Stimulated activated naive CD4-positive, alpha-beta T cell (primary cell): ENCODE measurements around the gene HADHA.

Experiments used
- DNase-seq, 6 experiments: peaks; one replicate each; lab custom pipeline; 2025; lab: John Stamatoyannopoulos, UW

Gene HADHA

DNA sequence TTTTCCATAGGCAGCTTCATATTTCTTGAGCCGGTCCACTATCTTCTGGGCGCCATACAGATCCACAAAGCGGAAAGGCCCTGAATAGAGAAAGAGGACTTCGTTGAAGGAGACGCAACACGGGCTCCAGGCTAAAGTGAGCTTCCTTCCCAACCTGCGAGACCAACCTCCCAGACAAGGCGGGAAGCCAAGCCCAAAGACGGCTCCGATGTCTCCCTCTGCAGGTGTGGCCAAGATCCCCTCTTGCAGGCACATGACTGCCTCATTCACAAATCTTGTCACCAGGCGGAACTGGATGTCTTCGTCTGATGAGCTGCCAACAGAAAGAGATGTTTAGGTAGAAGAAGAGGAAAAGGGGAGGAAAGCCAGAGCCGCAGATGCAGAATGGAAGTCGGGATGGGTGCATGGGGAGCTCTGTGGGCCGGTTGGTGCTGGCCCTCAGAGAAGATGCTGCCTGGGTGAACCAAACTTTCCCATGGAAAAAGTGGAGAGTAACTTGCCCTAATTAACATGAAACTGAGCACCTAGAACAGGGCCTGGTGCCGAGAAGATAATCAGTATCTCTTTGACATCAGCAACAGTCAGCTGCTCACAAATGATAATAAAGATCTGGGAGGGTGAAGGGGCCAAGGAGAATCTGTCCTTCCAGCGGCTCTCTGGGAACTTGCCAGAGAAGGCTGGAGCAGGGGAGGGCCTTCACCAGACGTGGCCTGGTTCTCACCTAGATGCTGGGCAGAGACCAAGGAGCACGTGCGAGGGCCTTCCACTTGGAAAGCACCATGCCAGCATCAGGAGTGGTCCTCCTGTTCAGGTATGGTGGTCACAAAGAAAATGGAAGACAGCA, 52.9 kb downstream of the HADHA start:
- no peak for DNase-seq

DNA sequence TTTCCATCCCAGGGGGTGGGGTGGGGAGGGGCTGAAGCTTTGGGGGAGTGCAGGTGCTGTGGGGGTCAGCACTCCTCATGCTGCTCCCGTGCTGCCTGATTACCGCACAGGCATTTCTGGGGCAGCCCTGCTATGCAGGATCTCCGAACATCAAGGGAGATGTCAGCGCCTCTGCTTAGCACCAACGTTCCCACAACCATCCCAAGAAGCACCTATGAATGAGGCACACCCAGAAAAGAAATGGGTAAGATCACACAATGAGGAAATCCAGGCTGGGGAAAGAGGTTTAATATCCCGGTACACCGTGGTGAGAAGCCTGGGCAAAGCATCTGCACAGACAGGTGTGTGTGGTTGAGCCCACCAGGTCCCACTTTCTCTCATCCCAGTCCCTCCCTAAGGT, 54.1 kb downstream of the HADHA start:
- no peak for DNase-seq

DNA sequence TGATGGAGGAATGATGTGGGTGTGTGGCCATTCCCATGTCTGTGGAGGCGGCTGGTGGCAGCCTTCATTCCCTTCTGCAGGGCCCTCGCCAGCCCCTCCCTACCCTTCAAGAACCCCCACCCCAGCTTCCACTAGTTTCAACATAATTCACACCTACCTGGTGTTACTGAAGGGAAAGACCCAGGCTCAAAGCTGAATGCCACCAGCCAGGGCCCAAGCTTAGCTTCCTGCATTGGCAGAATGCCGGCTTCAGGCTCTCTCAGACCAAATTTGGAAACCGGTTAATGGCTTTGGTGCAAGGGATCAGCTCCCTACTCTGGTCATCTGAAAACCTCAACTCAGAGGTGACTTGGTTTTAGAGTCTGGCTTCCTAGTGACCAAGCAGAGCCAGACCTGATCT, 54.7 kb downstream of the HADHA start:
- no peak for DNase-seq

DNA sequence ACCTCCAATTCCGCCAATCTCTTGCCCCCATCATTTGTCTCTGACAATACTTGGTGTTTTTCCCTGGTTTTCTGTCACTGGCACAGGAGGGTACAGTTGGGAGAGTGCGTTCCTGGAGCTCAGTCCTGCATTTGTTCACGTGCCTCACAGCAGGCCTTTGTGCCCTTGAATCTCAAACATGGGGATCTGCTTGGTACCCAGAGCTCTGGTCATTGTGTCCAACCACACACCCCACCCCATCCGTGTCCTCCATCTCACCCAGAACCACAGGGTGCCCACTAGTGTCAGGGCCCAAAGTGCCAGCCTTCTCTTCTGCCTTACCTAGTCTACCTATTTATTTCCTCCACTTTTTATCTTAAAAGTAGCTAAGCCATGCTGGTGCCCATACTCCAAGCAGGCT, 55.3 kb downstream of the HADHA start:
- no peak for DNase-seq

DNA sequence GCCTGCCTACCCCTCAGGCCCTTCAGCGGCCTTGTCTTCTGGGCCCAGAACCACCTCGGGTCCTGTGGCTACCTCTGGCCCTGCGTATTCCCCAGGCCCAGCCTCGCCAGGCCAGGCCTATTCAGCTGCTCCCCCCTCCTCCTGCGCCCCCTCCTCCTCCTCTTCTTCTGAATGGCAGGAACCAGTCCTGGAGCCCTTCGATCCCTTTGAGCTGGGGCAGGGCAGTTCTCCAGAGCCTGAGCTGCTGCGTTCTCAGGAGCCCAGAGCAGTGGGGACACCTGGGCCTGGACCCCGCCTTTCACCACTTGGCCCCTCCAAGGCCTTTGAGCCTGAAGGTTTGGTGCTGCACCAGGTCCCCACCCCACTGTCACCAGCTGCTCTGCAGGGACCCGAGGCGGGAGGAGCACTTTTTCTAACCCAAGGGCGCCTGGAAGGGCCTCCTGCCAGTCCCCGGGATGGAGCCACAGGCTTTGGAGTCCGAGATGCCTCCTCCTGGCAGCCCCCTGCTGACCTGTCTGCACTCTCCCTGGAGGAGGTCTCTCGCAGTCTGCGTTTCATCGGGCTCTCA, 56.8 kb downstream of the HADHA start:
- DNase-seq, result no peak

DNA sequence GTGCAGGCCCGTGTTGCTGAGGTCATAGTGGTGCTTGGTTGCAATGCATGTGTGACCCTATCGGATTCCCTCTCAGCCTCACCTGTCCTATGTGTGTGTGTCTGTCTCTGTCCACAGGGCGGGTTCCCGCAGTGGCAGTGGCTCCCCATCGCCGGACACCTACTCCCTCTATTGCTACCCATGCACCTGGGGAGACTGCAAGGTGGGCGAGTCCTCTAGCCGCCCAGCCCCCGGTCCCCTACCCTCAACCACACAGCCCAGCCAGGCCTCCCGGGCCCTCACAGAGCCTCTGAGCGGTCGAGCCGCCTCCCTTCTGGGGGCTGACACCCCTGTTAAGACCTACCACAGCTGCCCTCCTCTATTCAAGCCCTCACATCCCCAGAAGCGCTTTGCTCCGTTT, 57.3 kb downstream of the HADHA start:
- no peak for DNase-seq

DNA sequence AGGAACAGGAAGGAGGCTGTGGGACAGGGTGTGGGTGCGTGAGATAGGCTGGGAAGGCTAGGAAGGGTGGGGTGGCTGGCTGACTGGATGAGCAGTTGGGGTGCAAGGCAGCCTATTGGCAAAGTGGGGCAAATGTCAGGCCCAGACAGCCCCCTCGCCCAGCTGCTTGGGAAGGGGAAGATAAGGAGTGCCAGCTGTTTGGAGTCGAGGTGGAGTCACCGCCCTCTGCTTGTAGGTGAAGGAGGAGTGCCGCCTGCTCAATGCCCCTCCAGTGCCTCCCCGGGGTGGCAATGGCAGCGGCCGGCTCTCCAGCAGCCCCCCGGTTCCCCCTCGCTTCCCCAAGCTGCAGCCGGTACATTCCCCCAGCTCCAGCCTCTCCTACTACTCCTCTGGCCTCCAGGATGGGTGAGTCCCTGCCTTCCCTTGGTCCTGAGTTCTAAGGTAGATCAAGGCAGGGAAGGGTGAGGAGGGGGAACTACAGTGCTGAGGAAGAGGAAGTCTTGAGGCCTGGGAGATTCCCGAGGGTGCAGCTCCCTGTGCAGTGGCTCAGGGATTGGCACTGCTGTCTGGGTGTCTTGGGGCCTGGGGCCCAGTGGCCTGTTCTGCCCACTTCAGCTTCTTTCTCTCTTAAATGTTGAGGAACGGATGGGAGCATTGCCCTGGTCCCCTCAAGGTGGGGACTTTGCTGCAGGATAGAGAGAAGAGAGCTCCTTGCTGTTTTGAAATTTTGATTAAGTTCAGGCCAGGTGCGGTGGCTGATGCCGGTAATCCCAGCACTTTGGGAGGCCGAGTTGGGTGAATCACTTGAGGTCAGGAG, 58.3 kb downstream of the HADHA start:
- DNase-seq, result no peak

DNA sequence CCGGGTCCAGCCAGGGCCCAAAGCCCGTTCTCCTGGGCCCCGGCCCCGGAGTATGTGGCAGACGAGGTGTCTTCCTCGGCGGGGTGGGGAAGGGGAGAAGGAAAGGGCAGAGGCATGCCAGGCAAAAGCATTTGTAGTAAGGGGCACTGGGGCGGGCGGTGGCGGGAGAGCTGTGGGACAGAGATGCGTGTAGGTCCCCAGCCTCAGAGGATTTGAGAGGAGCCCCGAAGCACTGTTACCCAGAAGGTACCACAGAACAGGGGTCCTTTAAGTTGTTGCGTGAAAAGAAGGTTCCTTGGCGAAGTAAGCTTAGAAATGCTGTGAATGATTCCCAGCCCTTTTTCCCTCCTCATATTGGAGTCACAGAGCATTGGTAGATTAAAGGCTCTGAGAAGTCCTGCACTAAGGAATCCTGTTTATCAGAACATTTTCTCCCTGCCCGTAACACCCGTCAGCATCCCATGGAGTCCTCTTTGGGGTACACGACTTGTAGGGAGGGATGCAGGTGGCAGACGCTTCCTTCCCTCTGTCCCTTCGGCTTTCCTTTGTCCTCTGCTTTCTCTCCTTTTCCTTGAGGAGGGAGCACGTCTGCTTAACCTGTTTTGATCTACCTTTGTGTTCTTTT, 59.0 kb downstream of the HADHA start:
- DNase-seq, result no peak

DNA sequence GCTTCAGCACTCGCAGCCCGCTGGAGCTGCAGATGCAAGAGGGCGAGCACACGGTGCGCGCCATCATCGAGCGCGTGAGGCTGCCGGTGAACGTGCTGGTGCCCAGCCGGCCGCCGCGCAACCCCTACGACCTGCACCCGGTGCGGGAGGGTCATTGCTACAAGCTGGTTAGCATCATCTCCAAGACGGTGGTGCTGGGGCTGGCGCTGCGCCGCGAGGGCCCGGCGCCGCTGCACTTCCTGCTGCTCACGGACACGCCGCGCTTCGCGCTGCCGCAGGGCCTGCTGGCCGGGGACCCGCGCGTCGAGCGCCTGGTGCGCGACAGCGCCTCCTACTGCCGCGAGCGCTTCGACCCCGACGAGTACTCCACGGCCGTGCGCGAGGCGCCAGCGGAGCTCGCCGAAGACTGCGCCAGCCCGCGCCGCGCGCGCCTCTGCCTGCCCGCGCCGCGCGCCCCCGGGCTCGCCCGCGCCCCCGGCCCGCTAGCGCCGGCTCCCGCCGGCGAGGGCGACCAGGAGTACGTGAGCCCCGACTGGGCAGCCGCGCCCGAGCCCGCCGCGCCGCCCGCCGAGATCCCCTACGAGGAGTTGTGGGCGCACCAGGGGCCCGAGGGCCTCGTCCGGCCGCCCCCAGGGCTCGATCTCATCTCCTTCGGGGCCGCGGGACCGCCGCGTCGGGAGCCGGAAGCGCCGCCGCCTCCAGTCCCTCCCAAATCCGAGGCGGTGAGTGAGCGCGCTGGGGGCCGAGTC, 59.7 kb downstream of the HADHA start:
- DNase-seq, result peak; percentile 72 to 89 (median 80)

DNA sequence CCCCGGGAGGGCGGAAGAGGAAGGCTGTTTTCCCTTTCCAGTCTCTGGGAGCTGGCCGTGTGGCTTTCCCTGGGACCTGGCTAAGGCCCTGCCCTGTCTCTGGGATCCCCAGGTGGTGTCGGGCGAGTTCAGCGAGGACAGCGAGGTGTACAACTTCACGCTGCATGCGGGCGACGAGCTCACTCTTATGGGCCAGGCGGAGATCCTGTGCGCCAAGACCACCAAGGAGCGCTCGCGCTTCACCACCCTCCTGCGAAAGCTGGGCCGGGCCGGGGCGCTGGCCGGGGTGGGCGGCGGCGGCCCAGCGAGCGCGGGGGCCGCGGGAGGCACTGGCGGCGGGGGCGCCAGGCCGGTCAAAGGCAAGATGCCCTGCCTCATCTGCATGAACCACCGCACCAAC, 60.3 kb downstream of the HADHA start:
- DNase-seq, result no peak

DNA sequence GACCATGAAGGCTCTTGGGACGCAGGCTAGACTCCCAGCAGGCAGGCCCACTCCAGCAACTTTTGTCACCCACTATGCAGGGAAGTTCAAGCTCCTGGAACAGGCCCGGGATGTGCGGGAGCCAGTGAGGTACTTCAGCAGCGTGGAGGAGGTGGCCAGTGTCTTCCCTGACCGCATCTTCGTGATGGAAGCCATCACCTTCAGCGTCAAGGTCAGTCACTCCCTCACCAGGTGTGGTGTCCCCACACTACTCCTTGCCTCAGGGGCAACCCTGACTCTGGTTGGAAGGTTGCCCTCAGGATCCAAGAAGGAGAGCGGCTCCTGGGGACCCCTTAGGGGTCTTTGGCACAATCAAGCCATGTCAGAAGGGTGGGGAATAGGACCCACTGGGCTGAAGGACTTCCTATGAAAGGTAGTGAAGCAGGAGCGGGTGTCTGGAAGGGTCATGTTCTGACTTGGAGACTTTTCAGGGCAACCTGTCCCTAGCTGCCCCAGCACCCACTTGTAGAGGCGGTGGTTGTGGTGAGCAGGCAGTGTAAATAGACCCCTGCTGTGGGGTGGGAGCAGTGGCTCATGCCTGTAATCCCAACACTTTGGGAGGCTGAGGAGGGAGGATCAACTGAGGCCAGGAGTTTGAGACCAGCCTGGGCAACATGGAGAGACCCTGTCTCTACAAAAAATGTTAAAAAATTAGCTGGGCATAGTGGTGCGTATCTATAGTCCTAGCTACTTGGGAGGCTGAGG, 61.4 kb downstream of the HADHA start:
- DNase-seq, result no peak

DNA sequence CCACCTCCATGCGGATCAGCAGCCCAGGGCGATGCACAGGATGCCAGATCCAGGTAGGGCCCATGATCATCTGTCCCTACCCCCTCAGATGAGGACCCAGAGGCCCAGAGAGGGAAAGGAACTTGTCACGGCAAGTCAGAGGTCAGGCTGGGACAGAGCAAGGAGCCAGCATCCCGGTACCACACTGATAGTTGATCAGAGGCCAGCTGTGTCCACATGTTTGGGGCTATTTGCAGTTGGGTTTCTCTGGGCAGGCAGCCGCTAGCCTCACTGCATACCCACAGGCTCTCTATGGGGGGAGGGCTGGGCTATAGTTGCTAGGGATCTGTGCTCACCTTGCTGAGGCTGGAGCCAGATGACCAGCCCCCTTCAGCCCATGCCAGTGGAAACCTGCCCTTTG, 62.0 kb downstream of the HADHA start:
- no peak for DNase-seq

DNA sequence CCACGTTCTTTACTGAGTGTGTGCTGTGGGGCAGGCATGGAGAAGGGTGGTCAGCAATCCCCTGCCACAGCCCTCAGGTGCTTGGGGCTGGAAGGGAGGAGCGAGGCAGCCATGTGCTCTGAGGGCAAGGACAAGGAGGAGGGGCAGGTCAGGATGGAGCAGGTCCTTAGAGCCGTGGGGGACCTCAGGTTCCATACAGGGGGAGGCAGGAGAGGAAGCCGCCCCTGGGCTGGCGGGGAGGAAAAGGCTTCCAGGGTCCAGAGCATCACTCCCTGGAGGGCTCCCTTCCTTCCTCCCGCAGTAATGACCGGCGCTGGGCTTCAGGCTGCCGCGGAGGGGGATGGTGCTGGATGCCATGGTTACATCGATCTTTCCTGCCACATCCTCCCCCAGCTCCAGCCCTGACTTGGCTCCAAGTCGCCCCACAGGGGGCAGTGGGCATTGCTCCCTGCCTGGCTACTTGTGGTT, 65.0 kb downstream of the HADHA start:
- DNase-seq, result no peak

DNA sequence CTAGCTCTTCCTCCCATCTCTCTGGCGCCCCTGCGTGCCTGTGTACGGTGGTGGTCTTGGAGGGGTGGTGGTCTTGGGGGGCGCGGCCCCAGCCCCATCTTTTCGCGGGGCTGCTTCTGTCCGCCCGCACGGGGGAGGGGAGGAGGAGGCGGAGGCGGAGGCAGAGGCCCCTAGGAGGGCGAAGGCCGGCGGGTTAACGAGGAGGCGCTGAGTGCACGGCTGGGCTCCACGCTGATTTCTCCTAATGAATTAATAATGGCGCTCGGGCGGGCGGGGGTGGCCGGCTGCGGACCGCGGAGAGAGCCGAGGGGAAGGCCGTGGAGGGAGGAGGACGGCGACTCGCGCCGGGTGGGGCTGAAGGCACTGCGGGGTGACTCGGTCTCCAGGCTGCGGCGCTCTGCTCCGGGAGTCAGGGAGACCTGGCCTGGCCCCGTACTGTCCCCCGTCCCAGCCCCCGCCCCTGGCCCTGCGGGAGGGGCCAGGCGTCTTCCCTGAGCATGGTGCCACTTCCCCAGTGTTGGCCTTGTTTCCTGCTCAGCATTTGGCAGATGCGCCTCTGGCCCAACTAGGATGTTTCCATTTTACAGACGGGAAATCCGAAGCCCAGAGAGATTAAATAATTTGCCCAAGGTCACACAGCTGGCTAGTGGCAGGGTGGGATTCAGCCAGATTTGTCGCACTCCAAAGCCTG, 65.5 kb downstream of the HADHA start:
- DNase-seq, result peak in 1 of 6 experiments; percentile 11

DNA sequence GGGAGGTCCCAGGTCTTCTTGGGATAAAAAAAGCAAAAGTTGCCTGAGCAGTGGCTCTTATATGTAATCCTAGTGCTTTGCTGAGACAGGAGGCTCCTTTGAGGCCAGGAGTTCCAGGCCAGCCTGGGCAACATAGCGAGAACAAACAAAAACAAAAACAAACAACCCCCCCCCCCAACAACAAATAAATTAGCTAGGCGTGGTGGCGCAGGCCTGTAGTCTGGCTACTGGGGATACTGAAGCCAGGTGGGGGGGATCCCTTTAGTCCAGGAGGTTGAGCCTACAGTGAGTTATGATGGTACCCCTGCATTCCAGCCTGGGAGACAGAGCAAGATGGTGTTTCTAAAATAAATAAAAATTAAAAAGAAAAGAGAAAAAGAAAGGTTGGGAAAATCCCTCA, 66.2 kb downstream of the HADHA start:
- DNase-seq, result no peak

DNA sequence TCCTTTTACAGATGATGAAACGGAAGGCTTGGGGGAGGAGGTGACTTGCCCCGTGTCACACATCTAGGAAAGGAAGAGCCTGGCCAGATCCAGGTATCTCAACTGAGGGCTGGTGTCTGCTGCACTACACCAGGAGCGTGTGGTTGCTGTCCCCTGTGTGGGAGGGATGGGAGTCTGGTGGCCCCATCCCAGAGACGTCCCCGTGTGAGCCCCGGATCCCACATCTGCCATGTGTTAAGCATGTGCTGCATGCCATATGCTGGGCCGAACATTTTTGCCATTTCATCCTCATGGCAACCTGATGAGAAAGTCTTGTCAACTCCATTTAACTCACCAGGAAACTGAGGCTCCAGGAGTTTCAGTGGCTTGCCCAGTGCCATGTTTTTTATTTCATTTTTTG, 67.3 kb downstream of the HADHA start:
- DNase-seq, result no peak

DNA sequence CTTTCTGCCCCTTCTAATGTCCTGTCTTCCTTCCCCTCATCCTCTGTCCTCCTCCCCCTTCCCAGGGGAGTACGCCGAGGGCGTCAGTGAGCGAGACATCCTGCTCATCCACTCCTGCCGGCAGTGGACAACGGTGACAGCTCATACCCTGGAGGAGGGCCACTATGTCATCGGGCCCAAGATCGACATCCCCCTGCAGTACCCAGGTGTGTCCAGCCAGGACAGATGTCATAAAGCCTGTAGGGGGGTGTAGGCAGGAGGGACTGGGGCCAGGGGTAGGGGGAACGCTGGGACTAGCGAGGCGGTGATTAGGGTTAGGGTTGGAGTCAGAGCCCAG, 68.2 kb downstream of the HADHA start:
- DNase-seq, result no peak

DNA sequence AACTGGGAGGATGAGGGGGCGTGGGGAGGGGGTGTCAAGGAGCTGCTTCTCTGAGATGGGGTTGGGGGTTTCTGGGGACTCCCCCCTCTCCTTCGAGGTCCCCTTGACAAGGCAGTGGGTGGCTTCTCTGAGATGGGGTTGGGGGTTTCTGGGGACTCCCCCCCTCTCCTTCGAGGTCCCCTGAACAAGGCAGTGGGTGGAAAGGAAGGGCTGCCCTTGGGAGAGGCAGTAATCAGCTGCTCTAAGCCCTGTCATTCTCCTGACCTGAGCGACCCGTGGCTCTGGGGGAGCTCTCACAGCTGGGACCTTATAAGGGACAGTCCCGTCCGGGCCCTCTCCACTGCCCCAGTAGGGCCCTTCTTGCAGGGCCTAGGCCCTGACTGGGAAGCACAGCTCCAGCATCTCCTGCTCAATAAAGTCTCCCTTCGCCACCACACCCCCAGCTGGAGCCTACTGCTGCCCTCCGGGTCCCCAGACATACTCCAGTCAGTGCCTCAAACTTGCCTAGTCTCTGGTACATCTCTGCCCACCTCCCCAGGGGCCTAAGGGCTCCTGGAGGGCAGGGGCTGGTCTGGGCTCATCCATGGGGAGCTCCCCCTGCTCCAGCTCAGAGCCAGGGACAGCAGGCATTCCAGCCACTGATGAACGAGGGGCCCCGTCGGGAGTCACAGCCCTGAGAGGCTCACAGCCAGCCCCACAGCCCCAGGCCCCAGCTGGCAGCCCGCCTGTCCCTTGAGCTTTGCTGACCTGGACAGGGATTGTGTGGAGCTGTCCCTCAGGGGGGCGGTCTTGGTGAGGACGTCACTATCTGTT, 68.8 kb downstream of the HADHA start:
- DNase-seq, result no peak

DNA sequence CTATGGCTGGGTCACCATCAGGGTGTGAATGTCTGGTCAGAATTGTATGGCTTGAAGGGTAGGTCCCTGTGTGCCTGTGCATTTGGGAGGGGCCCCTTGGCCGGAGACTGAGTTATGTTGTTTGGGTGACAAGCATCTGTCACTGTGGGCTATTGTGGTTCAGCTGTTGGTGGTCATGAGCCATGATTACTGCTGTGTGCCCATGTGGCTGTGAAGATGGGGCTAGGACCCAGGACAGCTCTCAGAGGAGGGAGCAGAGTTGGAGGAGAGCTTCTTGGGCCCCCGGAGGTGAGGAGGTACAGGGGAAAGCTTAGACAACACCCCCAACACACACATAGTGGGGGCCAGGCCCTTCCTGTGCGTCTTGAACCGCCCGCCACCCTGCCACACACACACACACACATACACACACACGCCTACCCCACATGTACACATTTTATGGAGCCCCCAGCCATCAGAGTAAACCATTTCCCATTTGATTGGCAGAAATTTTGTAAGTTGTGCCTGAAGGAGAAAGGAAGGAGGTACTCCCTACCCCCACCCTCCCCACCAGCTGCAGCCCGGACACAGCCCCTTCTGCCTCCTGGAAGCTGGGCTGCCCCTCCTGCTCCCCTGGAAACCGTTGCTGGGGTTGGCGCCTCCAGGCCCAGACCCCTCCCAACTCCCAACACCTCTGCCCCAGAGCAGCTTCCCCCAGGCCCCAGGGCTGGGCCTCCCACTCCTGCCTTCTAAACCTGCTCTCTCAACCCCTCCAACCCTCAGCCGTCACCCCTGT, 69.6 kb downstream of the HADHA start:
- no peak for DNase-seq
